Duodenal mucosa (tissue), 2 donors: ENCODE data around the gene PLCB4.
"Not testable (repeated sequence)": the region's sequence is repeated elsewhere in the genome, so short reads cannot be mapped to it uniquely, and the experiment has no call there.

Experiments
- H3K27ac ChIP-seq: one replicate; pipeline ENCODE4 v1.7.0; 2013; ENCODE audit warnings: low read depth, low read length
- H3K27me3 ChIP-seq, 2 donors: one replicate each; pipeline ENCODE4 v1.7.0; 2013; ENCODE audit warnings: low read length in 2 of 2, control low read depth in 1 of 2; ENCODE audit not compliant: insufficient read depth in 2 of 2, control insufficient read depth in 1 of 2
- H3K36me3 ChIP-seq, 2 donors: one replicate each; pipeline ENCODE4 v1.7.0; 2013; ENCODE audit warnings: low read length in 2 of 2, control low read depth in 1 of 2; ENCODE audit not compliant: insufficient read depth in 2 of 2, control insufficient read depth in 1 of 2
- H3K4me1 ChIP-seq, 2 donors: one replicate each; pipeline ENCODE4 v1.7.0; 2013; ENCODE audit warnings: low read length in 2 of 2, control low read depth in 1 of 2; ENCODE audit not compliant: insufficient read depth in 2 of 2, control insufficient read depth in 1 of 2
- H3K4me3 ChIP-seq, 2 donors: one replicate each; pipeline ENCODE4 v1.7.0; 2013; ENCODE audit warnings: low read length in 2 of 2, low read depth in 1 of 2
- H3K9ac ChIP-seq, 2 donors: one replicate each; pipeline ENCODE4 v1.7.0; 2013; ENCODE audit warnings: low read length in 2 of 2, low read depth in 1 of 2
- H3K9me3 ChIP-seq, 2 donors: one replicate each; pipeline ENCODE4 v1.7.0; 2013; ENCODE audit warnings: low read length in 2 of 2, control low read depth in 1 of 2; ENCODE audit not compliant: control insufficient read depth in 1 of 2

PLCB4 gene

GRCh38 chr20:9146649-9147048, 77.8 kb downstream of the PLCB4 start:
- Histone ChIP-seq H3K4me3 (no peak overlapping the region), H3K9me3 (no peaks in the 10 kb centered on the region), H3K4me1 (no peaks in the 10 kb centered on the region), H3K27me3 (no peaks in the 10 kb centered on the region), H3K27ac (no peak overlapping the region), H3K36me3 (no peaks in the 10 kb centered on the region), H3K9ac (no peak overlapping the region)

- Histone ChIP-seq H3K27ac (no peak overlapping the region), H3K36me3 (no peaks in the 10 kb centered on the region), H3K27me3 (no peaks in the 10 kb centered on the region), H3K9me3 (peaks cover 0 to 5% of the 10 kb centered on the region in 2 donors), H3K4me3 (no peak overlapping the region), H3K9ac (no peak overlapping the region), H3K4me1 (no peaks in the 10 kb centered on the region)
Observed at GRCh38 chr20:9147547-9148024, 78.7 kb downstream of the PLCB4 start.

DNA sequence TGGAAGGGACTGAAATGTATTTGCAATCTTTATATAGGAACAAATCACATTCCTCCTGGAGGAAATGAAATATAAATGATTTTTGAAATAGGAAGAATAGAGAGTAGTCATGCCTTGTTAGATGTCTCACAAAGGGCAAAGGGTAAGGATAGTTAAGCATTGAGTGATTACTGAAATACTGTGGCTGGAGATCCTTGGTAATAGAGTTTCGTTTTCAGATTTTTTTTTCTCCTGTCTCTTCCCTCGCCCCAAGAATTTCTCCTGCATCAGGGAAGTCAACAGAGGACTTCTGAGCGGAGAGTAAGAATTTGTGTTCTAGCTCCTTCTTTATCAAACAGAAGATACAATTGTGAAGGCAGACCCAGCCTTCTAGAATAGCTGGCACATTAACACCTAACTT, 79.4 kb downstream of the PLCB4 start:
- Histone ChIP-seq H3K27me3 (no peaks in the 10 kb centered on the region), H3K4me1 (no peaks in the 10 kb centered on the region), H3K36me3 (no peaks in the 10 kb centered on the region), H3K9ac (no peak overlapping the region), H3K4me3 (no peak overlapping the region), H3K9me3 (peaks cover 0 to 5% of the 10 kb centered on the region in 2 donors), H3K27ac (no peak overlapping the region)

- no peak overlapping the region for H3K27ac ChIP-seq
- H3K4me3 ChIP-seq = no peak overlapping the region
- no peaks in the 10 kb centered on the region for H3K4me1 ChIP-seq
- no peaks in the 10 kb centered on the region for H3K36me3 ChIP-seq
- H3K9ac ChIP-seq = no peak overlapping the region
- peaks cover 0 to 5% of the 10 kb centered on the region in 2 donors for H3K9me3 ChIP-seq
- no peaks in the 10 kb centered on the region for H3K27me3 ChIP-seq
Observed at GRCh38 chr20:9149087-9149486, 80.2 kb downstream of the PLCB4 start.

GRCh38 chr20:9149796-9150195, 80.9 kb downstream of the PLCB4 start:
- no peaks in the 10 kb centered on the region for H3K4me1 ChIP-seq
- peaks cover 0 to 5% of the 10 kb centered on the region in 2 donors for H3K9me3 ChIP-seq
- no peak overlapping the region for H3K4me3 ChIP-seq
- no peak overlapping the region for H3K9ac ChIP-seq
- no peaks in the 10 kb centered on the region for H3K36me3 ChIP-seq
- H3K27me3 ChIP-seq = no peaks in the 10 kb centered on the region
- no peak overlapping the region for H3K27ac ChIP-seq

DNA sequence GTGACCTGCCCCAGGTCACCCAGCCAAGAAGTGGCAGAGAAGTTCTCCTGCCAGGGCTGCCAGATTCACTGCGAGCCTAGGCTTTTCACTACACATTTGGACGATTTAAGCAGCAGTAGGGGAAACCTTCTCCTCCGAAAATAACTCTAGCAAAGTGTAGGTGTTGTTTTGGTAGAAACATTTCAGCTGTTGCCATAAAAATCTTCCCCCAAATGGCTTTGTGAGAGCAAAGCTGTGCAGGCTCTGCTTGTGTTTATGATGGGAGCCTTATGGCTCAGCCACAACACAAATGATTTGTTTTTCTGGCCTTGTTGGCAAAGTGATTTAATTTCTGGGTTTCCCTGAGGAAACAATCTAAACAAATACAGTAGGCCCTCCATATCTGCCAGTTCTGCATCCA, 81.8 kb downstream of the PLCB4 start:
- Histone ChIP-seq H3K27me3 (no peaks in the 10 kb centered on the region), H3K4me1 (no peaks in the 10 kb centered on the region), H3K27ac (no peak overlapping the region), H3K9ac (no peak overlapping the region), H3K36me3 (no peaks in the 10 kb centered on the region), H3K4me3 (no peak overlapping the region), H3K9me3 (peaks cover 0 to 5% of the 10 kb centered on the region in 2 donors)

- H3K9me3 ChIP-seq, H3K36me3 ChIP-seq, H3K4me3 ChIP-seq, H3K27me3 ChIP-seq, H3K27ac ChIP-seq, H3K9ac ChIP-seq, H3K4me1 ChIP-seq: not testable (repeated sequence)
Observed at GRCh38 chr20:9152139-9152538, 83.3 kb downstream of the PLCB4 start.

- Histone ChIP-seq H3K4me3 (no peak overlapping the region), H3K9ac (no peak overlapping the region), H3K27me3 (no peaks in the 10 kb centered on the region), H3K4me1 (no peaks in the 10 kb centered on the region), H3K27ac (no peak overlapping the region), H3K36me3 (no peaks in the 10 kb centered on the region), H3K9me3 (peaks cover 0 to 5% of the 10 kb centered on the region in 2 donors)
Observed at GRCh38 chr20:9154464-9155024, 85.7 kb downstream of the PLCB4 start.

DNA sequence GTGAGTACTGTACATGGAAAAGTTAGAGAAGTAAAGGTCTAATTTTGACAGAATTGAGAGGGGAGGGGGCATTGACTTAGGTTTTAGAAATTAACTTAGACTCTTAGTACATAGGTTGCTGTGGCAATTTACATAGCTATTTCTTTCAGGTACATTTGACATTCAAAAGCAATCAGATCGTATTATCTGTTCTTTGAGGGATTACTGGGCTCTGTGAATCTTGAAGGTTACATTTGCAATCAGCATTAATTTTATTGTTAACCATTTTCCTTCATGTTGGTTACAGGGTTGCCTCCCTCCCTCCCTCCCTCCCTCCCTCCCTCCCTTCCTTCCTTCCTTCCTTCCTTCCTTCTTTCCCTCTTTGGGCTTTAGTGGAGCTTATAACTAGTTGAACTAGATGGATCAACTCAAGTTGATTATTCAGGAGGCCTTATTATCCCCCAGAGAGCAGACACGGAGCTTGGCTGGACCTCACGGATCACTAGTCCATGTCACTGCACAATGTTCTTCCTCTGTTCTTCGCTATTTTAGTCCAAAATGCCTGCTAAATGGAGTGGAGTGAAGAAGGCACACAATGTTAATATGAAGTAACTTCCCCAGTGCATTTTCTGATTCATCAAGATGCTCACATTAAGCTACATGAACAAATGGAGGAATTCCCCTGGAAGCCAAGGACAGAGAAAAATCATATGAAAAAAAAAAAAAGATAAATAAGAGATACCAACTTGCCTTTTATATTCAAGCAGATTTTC, 87.8 kb downstream of the PLCB4 start:
- no peak overlapping the region for H3K9ac ChIP-seq
- no peak overlapping the region for H3K4me3 ChIP-seq
- H3K36me3 ChIP-seq = no peaks in the 10 kb centered on the region
- H3K27ac ChIP-seq = no peak overlapping the region
- H3K27me3 ChIP-seq = no peaks in the 10 kb centered on the region
- H3K9me3 ChIP-seq = peaks cover 0 to 5% of the 10 kb centered on the region in 2 donors
- no peaks in the 10 kb centered on the region for H3K4me1 ChIP-seq

DNA sequence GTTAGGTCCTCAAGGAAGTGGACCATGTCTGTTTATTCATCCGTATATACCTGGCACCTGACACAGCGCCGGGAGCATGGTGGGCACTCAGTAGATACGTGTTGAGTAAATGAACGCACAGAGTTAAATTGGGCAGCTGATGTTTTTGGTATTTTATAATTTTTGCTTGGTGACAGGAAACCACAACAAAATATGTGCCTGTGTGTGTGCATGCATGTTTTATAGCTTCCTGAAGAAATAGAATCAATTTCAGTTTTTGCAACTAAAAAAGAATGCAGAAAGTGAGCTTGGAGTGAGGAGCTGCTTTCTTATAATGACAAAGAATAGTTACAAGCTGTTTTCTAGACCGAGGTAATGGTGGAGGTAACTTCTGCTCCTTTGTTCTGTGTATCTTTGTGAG, 91.4 kb downstream of the PLCB4 start:
- no peaks in the 10 kb centered on the region for H3K27me3 ChIP-seq
- H3K27ac ChIP-seq = no peak overlapping the region
- H3K9ac ChIP-seq = no peak overlapping the region
- no peaks in the 10 kb centered on the region for H3K9me3 ChIP-seq
- no peaks in the 10 kb centered on the region for H3K36me3 ChIP-seq
- H3K4me1 ChIP-seq = no peaks in the 10 kb centered on the region
- H3K4me3 ChIP-seq = no peak overlapping the region
